Measurements from ENCODE around the gene FBH1. TPM values are rescaled to one million over a fixed set of nuclear protein-coding genes. Genes with fewer than 3 reads are reported as not detected.

FBH1 gene
- total and polyA plus RNA-seq, 4 donors, result 19.9 to 58.4 (median 48.1) TPM

GRCh38 chr10:5973069-5973468 lies 83.0 kb downstream of the FBH1 start:
- DNase-seq (ENCODE audit: low spot score), result no peak
- Histone ChIP-seq H3K36me3 (ENCODE audit: control insufficient read depth in 4 of 4, insufficient read depth in 3 of 4, low read depth in 1 of 4, low read length in 3 of 4) (no peaks in the 10 kb centered on the region), H3K27ac (ENCODE audit: low read depth in 1 of 2, low read length in 2 of 2) (no peak overlapping the region), H3K9me3 (ENCODE audit: control insufficient read depth in 4 of 4, low read length in 3 of 4) (no peaks in the 10 kb centered on the region), H3K9ac (ENCODE audit: low read depth in 1 of 2, low read length in 2 of 2) (no peak overlapping the region), H3K27me3 (ENCODE audit: control insufficient read depth in 4 of 4, insufficient read depth in 4 of 4, low read length in 3 of 4) (no peaks in the 10 kb centered on the region), H3K4me1 (ENCODE audit: control insufficient read depth in 4 of 4, insufficient read depth in 4 of 4, low read length in 3 of 4) (peaks cover 5 to 43% (median 30%) of the 10 kb centered on the region in 4 donors), H3K4me3 (ENCODE audit: low read depth in 1 of 3, low read length in 3 of 3) (no peak overlapping the region)
- no peak for TF ChIP-seq GABPA (IDR thresholded peaks at IDR 0.05 in 1 of 2, conservative IDR thresholded peaks at IDR 0.05 in 1 of 2)
- peak in 1 of 2 donors; percentile 29 for TF ChIP-seq HNF4A (conservative IDR thresholded peaks at IDR 0.05)
- TF ChIP-seq YY1 (IDR thresholded peaks at IDR 0.05), result no peak
- WGBS, result 75% methylated on average over 4 of the region's 4 CpGs

- no peaks in the 10 kb centered on the region for H3K27me3 ChIP-seq (ENCODE audit: control insufficient read depth in 4 of 4, insufficient read depth in 4 of 4, low read length in 3 of 4)
- H3K9me3 ChIP-seq (ENCODE audit: control insufficient read depth in 4 of 4, low read length in 3 of 4), result no peaks in the 10 kb centered on the region
- H3K4me1 ChIP-seq (ENCODE audit: control insufficient read depth in 4 of 4, insufficient read depth in 4 of 4, low read length in 3 of 4), result peaks cover 0 to 37% (median 19%) of the 10 kb centered on the region in 4 donors
- peak overlapping the region; percentile 86 to 98 for H3K27ac ChIP-seq (ENCODE audit: low read depth in 1 of 2, low read length in 2 of 2)
- peak overlapping the region; percentile 57 to 99 (median 96) for H3K4me3 ChIP-seq (ENCODE audit: low read depth in 1 of 3, low read length in 3 of 3)
- DNase-seq (ENCODE audit: low spot score), result no peak
- TF ChIP-seq SP1 (IDR thresholded peaks at IDR 0.05), result peak; percentile 14
- TF ChIP-seq RAD21 (IDR thresholded peaks at IDR 0.05), result no peak
- TF ChIP-seq ZBTB33 (IDR thresholded peaks at IDR 0.05), result no peak
- TF ChIP-seq HNF4A (conservative IDR thresholded peaks at IDR 0.05), result no peak
- TF ChIP-seq REST (IDR thresholded peaks at IDR 0.05), result no peak
- WGBS, result 65% methylated on average over 20 of the region's 20 CpGs
- H3K9ac ChIP-seq (ENCODE audit: low read depth in 1 of 2, low read length in 2 of 2), result peak overlapping the region; percentile 77 to 97
- no peaks in the 10 kb centered on the region for H3K36me3 ChIP-seq (ENCODE audit: control insufficient read depth in 4 of 4, insufficient read depth in 3 of 4, low read depth in 1 of 4, low read length in 3 of 4)
Measured at GRCh38 chr10:5975641-5976473, 85.8 kb downstream of the FBH1 start.

- Histone ChIP-seq H3K36me3 (ENCODE audit: control insufficient read depth in 4 of 4, insufficient read depth in 3 of 4, low read depth in 1 of 4, low read length in 3 of 4) (no peaks in the 10 kb centered on the region), H3K9me3 (ENCODE audit: control insufficient read depth in 4 of 4, low read length in 3 of 4) (no peaks in the 10 kb centered on the region), H3K4me1 (ENCODE audit: control insufficient read depth in 4 of 4, insufficient read depth in 4 of 4, low read length in 3 of 4) (peaks cover 0 to 31% (median 11%) of the 10 kb centered on the region in 4 donors), H3K9ac (ENCODE audit: low read depth in 1 of 2, low read length in 2 of 2) (peak overlapping the region; percentile 77 to 97), H3K4me3 (ENCODE audit: low read depth in 1 of 3, low read length in 3 of 3) (peak overlapping the region; percentile 57 to 99 (median 96)), H3K27ac (ENCODE audit: low read depth in 1 of 2, low read length in 2 of 2) (peak overlapping the region; percentile 86 to 98), H3K27me3 (ENCODE audit: control insufficient read depth in 4 of 4, insufficient read depth in 4 of 4, low read length in 3 of 4) (no peaks in the 10 kb centered on the region)
- peak in 1 of 2 donors; percentile 65 for TF ChIP-seq EGR1 (IDR thresholded peaks at IDR 0.05; ENCODE audit: low read depth in 2 of 2)
- no peak for TF ChIP-seq MAX (IDR thresholded peaks at IDR 0.05)
- DNase-seq (ENCODE audit: low spot score), result peak; percentile 69
- WGBS, result 1% methylated on average over 82 of the region's 82 CpGs
Measured at GRCh38 chr10:5976512-5977470, 86.7 kb downstream of the FBH1 start.
